ENCODE data around the gene UMOD.

The UMOD gene

GRCh38 chr16:20352615-20353014 is at the start of gene UMOD:
Gene UMOD, minus strand, starts transcription at chr16:20352715. Its CDS starts 1,978 bp downstream, at chr16:20350737.
- no peak for TF ChIP-seq ZFX (IDR thresholded peaks at IDR 0.05)
- no peak for TF ChIP-seq CTCF (conservative IDR thresholded peaks at IDR 0.05)

GRCh38 chr16:20401475-20402016 is 49.0 kb upstream of the UMOD start:
- TF ChIP-seq CTCF (conservative IDR thresholded peaks at IDR 0.05) (no peak), ZFX (IDR thresholded peaks at IDR 0.05) (no peak)
- peak overlapping the region; percentile 11; the same call in 1 of the 2 replicates for H3K27ac ChIP-seq

More at GRCh38 chr16:20352615-20353014, at the start of gene UMOD:
- no peak within 1 kb of the TSS for H3K27ac ChIP-seq

GRCh38 chr16:20401066-20401465 is 48.6 kb upstream of the UMOD start:
- H3K27ac ChIP-seq, result peak overlapping the region; percentile 11; the same call in 1 of the 2 replicates
- TF ChIP-seq CTCF (conservative IDR thresholded peaks at IDR 0.05) (no peak), ZFX (IDR thresholded peaks at IDR 0.05) (no peak)

- TF ChIP-seq CTCF (conservative IDR thresholded peaks at IDR 0.05), result no peak
- TF ChIP-seq ZFX (IDR thresholded peaks at IDR 0.05), result no peak
- no peak overlapping the region for H3K27ac ChIP-seq
Measured at GRCh38 chr16:20399185-20399584, 46.7 kb upstream of the UMOD start.

- no peak overlapping the region for H3K27ac ChIP-seq
- no peak for TF ChIP-seq CTCF (conservative IDR thresholded peaks at IDR 0.05)
- TF ChIP-seq ZFX (IDR thresholded peaks at IDR 0.05), result no peak
Measured at GRCh38 chr16:20398603-20399002, 46.1 kb upstream of the UMOD start.

GRCh38 chr16:20397468-20398074 is 45.1 kb upstream of the UMOD start:
- TF ChIP-seq CTCF (conservative IDR thresholded peaks at IDR 0.05), result no peak
- TF ChIP-seq ZFX (IDR thresholded peaks at IDR 0.05), result no peak
- H3K27ac ChIP-seq, result no peak overlapping the region

GRCh38 chr16:20396846-20397467 is 44.4 kb upstream of the UMOD start:
- TF ChIP-seq ZFX (IDR thresholded peaks at IDR 0.05) (no peak), CTCF (conservative IDR thresholded peaks at IDR 0.05) (no peak)
- H3K27ac ChIP-seq, result no peak overlapping the region

Data from C4-2B (cell line).